Endometrial microvascular endothelial cells (primary cell): ENCODE measurements around the gene SLC30A2. TPM values are rescaled to one million over a fixed set of nuclear protein-coding genes. Genes with fewer than 3 reads are reported as not detected.

Experiments used
- in situ Hi-C: cut with HindIII; loops from 2 replicates; pipeline ENCODE4 v1.10.0; 2017; ENCODE audit warnings: low sequenced_read_pairs, low pct_unique_long_range_greater_than_20kb; ENCODE audit errors: inconsistent ontology term
- total RNA-seq: library from RNA; depleted of rRNA; stranded (reverse); fragments of >200 nt; gene quantifications from one replicate; pipeline ENCODE4 v1.2.3, GENCODE V29; 2015; ENCODE audit errors: inconsistent ontology term

SLC30A2 gene
- total RNA-seq, 1 donor from 2014 or later: not detected

DNA sequence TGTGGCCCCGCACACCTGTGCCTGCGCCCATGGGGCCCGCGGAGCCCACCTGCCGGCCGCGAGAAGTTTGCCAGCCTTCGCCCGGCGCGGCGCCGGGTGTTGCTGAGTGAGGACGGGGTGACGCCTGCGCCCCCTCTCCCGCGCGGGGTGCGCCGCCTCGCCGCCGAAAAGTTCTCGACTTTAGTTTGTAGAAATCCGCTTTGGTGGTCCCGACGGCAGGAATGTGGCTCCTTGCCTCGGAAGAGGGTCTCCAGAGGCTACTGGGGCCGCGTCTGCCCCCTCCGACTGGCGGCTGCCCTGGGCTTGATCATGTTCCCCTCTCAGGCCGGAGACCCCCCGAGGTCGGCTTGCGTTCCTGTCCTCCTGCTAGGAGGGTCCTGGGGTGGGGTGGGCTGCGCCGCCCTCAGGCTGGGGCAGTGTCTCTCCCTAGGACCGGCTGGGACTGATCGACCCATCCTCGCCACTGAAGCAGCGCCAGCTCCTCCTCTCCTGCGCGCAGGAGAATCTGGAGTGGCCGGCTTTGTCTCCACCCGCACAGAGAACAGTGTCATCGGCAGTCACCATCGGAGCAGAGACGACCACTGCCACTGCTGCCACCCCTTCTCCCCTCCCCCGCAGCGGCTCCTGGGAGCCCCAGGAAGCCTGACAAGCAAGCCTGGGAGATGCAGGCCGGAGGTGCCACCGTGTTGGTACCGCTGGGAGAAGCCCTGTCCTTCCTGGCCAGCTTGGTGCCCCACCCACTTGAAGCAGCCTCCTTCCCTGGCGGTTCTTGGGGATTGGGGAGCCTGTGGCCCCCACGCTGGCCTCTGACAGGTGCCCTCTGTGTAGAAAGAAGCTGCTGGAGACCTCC is 553 bp upstream of the SLC30A2 start:
- in situ Hi-C loops: no loop called here

GRCh38 chr1:26044971-26045721 is 772 bp downstream of the SLC30A2 start:
- in situ Hi-C loops: no loop called here

- in situ Hi-C loops: no loop called here
These were observed 1.5 kb downstream of the SLC30A2 start for GRCh38 chr1:26044414-26044813.

DNA sequence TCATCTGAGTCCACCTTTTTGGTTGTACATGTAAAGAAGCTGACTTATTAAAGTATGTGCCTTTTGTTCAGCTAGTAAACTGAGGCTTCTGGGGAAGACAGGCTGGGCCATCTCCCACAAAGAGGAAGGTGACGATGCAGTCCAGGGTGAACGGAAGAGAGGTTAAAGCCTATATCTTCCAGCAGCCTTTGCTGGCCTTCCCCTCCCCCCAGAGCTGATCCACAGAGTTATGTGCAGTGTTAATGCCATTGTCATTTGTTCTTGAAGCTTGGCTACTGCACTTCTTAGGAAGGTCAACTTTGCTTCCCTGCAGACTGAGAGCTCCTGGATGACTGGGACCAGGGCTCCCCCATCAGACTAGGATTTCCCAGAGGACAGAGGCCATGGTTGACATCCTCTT is 2.2 kb downstream of the SLC30A2 start:
- in situ Hi-C loops: no loop called here

DNA sequence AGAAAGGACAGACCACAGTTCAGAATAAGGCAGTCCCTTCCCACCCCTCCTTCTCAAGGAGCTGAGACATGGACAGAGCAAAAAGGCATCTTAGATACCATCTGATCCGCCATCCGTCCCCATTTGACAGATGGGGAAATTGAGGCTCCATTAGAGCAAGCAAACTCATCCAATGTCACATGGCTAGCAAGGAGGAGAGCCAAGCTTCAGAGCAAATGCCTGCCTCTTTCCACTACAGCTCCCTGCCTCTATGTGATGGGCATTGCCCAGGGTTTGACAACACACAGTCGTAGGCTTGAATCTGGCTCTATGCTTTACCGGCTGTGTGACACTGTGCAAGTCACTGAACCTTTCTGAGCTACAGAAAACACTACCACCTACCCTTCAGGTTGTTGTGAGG is 3.9 kb downstream of the SLC30A2 start:
- in situ Hi-C loops: no loop called here

DNA sequence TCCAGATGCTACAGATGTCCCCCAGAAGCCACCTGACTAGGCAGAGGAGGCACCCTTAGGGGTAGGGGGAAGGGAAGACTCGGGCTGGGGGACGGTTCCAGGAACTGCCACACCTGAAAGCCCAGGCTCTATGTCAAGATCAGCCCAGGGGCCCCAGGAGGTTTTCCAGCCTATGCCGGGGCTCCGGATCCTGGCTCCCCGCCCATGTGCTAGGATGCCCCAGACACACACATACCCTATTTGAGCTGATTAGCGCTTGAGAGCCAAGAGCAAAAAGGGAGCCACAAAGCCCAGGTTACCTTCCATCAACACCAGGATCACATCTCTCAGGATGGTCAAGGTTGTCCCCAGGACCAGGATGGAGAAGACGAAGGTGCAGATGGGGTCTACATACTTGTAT is 4.5 kb downstream of the SLC30A2 start:
- in situ Hi-C loops: no loop called here

DNA sequence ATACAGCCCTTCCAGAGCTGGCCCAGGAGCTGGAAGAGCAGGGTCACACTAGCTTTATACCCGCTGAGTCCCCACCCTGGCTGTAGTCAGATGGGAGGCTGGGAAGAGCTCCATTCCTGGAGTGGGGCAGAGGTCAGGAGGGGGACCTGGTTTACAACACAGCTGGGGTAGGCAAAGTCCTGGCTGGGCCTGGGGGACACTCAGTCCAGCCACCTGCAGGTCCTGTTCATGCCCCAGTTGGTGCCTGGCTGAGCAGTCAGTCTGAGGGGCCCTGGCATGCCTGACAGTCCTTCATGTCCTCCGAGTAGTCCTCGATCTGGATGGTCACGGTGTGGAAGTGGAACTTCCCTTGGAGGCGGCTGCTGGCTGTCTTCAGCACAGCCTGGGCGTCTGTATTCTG is 7.0 kb downstream of the SLC30A2 start:
- in situ Hi-C loops: no loop called here

- in situ Hi-C loops: no loop called here
These were observed 7.4 kb downstream of the SLC30A2 start for GRCh38 chr1:26038477-26038876.

GRCh38 chr1:26037904-26038303 is 8.0 kb downstream of the SLC30A2 start:
- in situ Hi-C loops: no loop called here

DNA sequence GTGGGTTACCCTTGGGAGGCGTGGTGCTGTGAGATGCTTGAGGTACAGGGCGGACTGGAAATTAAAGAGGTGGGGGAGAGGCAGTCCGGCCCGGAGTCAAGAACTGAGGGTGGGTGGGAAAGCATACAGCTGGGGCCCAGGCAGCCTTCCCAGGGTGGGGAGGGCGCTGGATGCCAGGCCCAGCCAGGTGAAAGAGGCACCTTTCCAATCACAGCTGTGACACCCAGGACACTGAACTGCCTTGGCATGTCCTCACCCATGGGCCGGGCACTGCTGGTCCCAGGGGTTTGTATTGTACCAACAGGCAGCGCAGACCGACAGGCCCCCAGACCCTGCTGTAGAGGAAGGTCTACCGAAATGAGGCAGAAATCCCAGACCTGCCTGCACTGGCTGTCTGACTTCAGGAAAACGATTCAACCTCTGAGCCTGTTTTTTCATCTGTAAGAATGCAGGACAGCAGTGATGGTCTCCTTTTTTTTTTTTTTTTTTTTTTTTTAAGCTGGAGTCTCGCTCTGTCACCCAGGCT is 9.1 kb downstream of the SLC30A2 start:
- in situ Hi-C loops: no loop called here

DNA sequence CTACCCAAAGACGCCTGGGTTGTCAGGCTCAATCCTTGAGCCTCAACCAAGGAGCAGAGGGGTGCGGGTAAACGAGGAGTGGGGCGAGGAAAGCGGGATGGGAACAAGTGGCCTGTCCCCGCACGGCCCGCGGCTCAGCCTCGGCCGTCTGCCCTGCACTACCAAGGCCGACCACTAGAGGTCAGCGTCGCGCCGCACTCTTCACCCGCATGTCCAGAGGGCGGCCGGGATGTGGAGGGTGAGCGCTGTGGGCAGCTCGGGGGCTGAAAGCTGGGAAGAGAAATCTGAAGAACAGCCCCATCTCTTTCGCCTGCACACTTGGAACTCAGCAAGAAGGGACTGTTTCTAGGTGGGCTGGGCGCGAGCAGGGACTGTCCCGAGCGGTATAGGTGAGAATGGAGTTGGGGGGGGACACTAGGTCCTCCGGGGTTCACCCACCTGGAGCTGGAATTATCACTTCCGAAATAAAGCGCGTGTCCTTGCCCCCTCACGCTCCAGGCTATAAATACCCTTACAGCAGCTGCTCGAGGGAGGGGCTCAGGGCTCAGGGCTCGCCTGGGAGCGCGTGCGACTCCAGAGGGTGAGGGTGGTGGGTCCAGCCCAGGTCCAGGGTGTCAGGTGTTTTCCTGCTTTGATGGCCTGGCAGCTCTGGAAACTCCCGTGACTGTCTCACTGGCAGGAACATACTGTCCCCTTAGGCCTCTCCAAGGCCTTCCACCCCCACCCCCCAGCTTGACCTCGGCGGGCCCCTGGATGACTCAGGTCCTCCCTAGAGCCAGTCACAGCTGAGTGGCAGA is 9.8 kb downstream of the SLC30A2 start:
- in situ Hi-C loops: no loop called here

DNA sequence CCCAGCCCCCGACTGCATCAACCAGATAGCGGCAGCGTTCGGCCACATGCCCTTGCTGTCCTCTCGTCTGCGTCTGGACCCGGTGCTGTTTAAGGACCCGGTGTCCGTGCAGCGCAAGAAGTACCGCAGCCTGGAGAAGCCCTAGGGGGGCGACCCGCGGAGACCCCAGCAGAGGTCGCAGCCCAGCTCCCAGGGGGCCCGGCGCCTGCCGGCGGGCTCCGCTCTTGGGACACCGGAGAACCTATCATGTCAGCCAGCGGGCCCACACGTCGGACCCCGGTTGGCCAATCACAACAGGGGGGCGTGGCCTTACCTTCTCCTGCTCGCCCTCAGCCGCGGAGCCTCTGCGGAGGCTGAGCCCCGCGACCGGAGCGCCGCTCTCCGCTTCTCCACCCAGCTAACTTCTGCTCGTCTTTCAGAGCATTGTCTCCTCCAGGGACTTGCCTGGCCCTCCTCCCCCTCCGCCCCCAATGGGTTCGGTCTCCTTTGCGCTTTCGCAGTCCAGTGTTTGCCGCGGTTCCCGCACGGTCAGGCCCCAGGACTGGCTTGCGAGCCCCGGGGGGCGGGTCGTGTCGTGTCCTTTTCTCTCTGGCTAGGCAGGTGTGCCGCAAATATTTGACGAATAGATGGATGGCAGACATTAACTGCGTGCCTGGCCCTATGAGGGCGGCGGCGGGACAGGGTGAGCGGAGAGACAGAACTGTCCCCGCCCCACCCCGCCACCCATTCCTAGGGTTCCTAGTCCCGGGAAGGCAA is 10.5 kb downstream of the SLC30A2 start:
- in situ Hi-C loops: no loop called here

GRCh38 chr1:26034504-26035202 is 11.3 kb downstream of the SLC30A2 start:
- in situ Hi-C loops: no loop called here

DNA sequence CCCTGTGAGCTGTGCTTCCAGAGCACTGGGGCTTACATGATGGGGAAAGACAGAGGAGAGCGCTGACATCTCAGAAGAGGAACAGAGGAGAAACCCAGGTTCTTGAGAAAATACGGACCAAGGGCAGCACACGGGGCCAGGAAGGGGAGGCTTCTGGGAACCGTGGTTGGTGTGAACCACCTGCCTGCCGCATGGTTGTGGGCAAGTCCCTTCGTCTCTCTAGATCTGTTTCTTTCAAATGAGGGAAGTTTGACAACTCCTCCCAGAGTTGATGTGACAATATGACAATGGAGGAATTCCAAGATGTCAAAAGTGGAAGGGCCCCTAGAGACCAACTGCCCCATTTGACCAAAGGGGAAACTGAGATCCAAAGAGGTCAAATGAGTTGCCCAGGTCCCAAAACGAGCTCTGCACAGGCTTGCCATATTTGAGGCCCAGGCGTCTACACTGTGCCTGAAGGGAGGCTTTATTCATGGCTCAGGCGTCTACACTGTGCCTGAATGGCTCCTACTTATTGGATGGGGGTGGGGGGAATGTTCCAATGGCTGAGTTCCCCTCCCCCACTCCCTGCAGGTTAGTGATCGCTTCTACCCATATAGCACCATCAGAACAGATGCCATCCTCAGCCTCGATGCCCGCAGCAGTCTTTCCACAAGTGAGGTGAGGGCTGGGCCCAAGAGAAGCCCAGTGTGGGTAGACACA is 13.1 kb downstream of the SLC30A2 start:
- in situ Hi-C loops: no loop called here

DNA sequence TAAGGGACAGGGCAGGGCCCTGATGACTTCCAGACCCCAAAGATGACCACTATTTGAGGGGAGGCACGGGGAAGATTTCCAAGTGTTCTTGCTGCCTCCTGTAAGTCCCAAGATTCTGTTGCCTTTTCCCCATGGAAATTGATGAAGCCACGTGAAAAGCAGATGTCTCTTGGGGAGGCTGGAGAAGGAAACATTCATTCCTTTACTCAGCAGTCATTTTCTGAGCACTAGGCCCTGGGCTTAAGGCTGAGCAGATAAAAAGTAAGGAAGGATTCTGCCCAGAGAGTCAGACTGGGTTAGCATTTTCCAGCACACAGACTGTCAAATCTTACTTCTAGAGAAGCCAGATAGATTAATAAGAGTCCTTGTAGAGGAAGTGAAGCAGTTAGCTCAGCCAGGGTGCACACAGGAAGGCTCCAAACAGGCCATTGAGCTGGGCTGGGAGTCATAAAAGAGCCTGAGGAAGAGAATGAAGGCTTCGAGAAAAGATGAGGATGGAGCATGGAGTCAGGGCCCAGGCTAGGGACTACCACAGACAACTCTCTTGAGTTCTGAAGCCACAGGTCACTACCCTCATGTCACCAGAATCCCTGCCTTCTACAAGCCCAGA is 14.2 kb downstream of the SLC30A2 start:
- in situ Hi-C loops: no loop called here

- in situ Hi-C loops: no loop called here
These were observed 14.7 kb downstream of the SLC30A2 start for GRCh38 chr1:26031196-26031595.

DNA sequence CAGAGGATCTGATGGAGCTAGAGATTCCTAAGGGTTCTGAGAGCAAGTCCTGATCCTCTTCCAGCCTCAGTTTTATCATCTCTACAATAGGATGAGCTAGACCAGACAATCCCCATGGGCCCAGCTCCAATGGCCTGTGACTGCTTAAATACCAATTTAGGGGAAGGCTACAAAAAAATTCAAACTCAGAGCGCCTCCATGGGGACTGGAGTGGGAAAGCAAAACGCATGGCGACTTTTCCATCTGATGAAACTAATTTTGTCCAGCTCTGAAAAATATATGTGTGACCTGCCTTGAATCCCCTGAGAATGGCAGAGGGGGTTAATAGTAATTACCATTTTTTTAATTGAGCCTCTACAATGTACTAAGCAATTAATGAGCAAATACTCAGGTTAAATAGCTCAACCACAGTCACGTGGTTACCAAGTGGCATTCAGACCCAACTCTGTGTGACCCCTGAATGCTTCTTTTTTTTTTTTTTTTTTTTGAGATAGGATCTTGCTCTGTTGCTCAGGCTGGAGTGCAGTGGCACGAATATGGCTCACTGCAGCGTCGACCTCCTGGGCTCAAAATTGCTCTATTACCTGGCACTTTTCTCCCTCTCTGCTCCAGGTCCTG is 15.9 kb downstream of the SLC30A2 start:
- in situ Hi-C loops: no loop called here
